HG03139 (cell line): ENCODE results near the gene VPS35L.
"Not testable (repeated sequence)": the region's sequence is repeated elsewhere in the genome, so short reads cannot be mapped to it uniquely, and the experiment has no call there.

ENCODE experiments used
- ATAC-seq: cut with Tn5 transposase; IDR thresholded peaks from one replicate; pipeline ENCODE4 v1.9.1; 2021; ENCODE audit not compliant: unreplicated experiment

VPS35L gene

DNA sequence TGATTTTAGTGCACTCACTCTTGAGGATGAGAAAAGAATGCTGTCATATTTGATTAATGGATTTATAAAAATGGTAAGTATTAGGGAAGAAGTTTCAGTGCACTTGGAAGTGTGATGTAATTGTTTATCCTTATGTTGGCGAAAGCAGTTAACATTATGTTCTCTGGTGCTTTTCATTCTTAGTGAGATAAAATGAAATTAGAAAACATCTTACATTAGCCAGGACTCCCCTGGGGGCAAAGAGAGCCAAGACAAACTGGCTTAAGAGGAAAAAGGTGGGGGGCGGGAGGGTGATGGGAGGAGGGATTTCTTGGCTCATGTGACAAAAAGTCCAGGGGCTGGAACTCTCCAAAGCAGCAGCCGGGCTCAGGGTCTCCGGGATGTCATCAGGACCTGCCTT lies 89.4 kb downstream of the VPS35L start:
- ATAC-seq, result no peak

DNA sequence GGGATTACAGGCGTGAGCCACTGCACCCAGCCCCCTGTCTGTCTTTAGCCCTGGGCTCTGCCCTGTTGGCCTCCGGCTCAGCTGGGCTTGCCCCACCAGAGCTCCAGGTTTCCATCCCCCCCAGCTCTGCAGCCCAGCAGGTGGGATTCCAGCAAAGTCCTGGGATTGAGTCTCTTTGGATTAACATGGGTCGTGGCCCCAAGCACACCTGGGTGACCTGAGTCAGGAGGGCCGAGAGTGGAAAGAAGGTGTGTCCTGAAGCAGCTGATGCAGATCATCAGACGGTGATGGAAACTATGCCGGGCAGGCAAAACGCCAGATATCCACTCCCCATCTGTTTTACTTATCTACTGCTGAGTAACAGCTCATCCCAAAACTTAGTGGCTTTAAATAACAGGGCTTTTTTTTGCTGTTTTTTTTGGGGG lies 90.1 kb downstream of the VPS35L start:
- no peak for ATAC-seq

DNA sequence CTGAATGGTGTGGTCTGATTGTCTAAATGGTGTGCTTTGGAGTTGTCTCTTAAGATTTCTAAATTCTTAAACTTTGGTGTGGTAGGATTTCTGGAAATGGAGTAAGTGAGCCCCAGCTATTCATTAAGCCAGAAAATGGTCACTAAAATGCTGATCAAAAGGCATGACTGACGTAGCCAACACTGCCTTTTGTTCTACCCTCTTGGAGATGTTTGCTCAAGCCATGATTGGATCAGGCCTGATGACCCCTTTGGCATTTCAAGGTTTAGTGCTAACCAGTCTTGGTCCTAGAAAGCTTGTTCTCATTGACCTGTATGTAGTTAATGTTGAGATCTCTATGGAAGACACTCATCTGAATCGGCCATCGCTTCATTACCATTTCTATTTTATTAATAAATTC lies 94.5 kb downstream of the VPS35L start:
- no peak for ATAC-seq

DNA sequence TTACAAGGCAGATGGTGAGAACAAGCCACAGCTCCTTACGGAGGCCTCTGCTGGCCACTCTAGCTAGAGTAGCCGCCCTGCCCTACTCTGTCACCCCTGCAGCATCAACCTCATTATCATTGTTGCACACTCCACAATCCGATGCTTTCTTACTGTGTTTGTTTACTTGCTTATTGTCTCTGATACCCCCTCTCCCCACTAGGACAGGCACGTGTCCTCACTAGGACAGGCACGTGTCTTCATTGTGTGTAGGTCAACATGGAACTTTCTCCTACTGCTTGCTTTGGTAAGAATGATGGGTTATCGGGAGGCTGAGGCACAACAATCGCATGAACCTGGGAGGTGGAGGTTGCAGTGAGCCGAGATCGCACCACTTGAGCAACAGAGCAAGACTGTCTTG lies 98.6 kb downstream of the VPS35L start:
- ATAC-seq, result no peak

DNA sequence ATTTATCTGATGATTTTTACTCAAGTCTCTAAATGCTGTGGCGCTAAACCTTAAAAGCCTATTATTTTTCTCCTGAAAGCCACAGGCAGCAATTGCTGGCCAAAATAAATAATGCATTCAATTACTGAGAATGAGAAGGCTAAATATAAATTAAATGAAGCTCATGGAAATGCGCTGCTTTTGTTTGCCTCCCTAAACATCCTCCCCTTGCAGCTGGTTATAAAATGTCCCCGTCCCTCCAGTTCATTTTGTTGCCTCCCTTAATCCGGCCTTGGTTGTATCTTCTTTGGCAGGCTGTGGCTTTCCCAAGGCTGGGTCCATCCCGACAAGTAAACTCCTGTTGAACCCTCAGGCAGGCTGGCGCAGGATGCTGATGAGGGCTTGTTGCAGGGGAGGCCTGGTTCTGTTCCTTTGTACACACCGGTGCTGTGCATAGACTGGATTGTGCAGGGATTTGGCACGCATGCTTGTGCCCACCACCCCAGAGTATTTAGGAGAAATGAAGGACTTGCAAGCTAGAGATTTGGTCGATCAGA lies 99.8 kb downstream of the VPS35L start:
- no peak for ATAC-seq

DNA sequence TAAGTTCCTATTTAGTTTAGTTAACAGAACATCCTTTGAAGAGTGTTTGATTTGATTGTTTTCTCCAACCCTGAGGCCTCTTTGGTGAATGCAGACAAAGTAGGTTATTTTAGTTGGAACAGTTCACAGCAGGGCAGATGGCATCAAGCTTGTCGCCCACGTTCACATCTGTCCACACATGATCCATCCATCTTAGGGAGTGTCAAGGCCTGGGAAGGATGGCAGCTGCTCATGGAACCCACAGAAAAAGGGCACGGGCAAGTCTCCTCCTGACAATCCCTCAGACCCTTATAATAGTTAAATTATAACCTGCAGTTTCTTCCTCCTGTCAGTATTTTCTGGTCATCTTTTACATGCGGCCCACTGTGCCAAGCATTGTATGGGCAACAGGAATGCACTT lies 102.3 kb downstream of the VPS35L start:
- ATAC-seq, result no peak

DNA sequence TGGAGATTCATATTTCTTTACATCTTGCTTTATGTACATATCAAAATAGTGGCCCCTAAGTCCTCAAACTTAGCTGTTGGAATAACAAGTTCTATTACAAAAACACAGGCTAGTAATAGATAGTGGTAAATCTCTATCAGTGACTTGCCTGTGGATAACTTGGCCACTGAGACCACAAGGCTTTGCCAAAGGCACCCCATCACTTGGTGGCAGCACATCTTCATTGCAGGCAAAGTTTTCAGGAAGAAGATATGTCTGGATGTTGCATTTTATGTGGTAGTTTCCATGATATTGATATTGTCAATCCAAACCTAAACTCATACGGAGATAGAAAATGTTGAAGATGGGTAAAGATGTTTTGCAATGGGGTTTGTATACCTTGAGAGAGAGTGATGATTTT lies 104.1 kb downstream of the VPS35L start:
- no peak for ATAC-seq

DNA sequence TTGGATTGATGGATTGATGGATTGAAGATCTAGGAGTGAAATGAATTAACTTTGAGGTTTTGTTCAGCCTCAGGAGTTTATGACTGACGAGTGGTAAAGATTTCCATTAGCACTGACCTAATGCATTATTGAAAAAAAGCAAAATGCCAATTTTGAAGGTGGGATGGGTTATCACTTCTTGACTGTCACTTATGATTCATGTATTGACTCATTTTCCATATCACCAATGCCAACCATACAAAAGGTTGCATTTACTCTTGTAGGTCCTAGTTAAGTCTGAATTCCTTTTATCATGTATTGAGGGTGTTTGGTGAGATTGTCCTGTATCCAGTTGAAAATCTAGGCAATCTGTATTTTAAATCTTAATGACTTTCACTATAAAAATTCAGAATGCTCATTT lies 104.9 kb downstream of the VPS35L start:
- no peak for ATAC-seq

DNA sequence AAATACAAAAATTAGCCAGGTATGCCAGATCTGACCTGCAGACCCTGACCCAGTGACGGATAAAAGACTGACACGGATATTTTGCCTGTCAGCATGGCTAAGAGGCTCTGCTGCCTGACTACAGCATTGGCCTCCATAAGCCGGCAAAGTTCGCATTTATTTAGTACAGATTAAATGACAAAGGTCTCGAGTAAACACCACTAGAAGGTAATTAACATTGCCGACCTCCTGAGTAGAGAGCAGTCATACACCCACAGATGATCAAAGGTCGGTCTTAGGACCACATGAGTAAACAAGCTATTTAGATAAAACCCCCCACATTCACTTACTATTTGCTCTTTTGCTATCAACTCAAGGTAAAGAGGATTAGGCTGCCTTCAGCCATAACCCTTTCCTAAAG lies 106.8 kb downstream of the VPS35L start:
- ATAC-seq, result no peak

DNA sequence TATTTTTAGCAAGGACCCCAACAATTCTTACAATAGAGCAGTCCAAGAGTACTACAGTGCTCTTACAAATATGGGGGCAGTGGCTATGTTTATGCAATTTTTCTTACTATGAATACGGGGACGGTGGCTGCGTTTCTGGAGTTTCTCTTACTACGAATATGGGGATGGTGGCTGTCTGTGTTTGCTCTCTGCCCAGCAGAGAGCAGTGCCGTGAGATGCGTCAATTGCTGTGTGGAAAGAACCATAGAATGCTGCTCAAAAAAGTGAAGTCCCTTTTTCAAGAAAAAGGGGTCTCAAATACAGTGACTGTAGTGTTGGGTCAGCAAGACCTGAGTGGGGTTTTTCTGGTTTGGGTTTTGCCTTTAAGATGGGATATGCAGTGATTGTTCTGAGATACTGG lies 108.7 kb downstream of the VPS35L start:
- ATAC-seq, result no peak

DNA sequence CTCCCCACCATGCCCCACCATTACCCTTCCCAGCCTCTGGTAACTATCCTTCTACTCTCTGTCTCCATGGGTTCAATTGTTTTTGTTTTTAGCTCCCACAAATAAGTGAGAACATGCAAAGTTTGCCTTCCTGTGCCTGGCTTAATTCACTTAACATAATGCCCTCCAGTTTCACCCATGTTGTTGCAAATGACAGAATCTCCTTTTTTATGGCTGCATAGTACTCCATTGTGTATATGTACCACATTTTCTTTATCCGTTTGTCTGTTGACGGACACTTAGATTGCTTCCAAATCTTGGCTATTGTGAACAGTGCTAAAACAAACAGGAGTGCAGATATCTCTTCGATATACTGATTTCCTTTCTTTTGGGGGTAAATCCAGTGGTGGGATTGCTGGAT lies 109.8 kb downstream of the VPS35L start:
- not testable (repeated sequence) for ATAC-seq

DNA sequence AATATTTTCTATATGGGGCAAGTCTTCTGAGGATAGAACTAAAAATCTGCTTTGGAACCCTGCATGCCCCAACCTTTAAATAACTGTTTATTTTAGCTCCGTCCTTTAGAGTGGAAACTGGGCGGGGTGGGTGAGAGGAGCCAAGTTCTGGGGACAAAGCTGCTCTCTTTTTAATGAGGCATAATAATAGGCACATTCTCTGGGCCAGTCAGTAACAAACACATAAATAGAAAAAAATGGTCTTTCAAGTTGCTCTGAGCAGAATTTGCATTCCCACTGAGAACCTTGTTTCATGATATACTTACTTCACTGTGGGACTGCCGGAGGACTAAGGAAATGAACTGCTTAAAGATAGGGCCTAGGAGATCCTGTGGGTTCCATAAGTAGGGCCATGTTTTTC lies 111.0 kb downstream of the VPS35L start:
- ATAC-seq, result no peak

DNA sequence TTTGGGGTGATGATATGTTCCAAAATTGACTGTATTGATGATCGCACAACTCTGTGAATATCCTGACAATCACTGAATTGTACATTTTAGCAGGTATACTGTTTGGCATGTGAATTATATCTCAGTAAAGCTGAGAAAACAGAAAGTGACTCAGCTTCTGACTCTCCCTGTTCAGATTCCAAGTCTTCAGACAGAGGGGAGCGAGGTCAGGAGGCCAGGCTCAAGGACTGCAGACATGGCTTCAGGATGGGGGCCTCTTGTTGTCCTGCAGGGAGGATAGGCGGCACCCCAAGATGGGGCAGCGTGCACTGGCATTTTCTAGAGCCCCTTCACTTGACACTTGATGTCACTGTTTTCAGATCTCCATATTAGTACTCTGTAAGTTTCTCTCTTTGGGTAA lies 116.9 kb downstream of the VPS35L start:
- ATAC-seq, result no peak

DNA sequence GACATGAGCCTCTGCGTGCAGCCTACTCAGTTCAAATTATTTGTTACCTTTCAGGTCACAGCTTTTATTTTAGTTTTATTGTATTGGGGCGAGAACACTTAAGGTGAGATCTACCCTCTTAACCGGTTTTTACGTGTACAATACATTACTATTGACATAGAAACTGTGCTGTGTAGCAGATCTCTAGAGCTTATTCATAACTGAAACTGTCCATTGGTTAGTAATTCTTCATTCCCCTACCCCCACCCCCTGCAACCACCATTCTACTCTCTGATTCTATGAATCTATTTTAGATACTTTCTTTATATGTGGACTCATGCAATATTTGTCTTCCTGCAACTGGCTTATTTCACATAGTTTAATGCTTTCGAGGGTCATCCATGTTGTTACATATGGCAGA lies 119.0 kb downstream of the VPS35L start:
- ATAC-seq, result no peak

DNA sequence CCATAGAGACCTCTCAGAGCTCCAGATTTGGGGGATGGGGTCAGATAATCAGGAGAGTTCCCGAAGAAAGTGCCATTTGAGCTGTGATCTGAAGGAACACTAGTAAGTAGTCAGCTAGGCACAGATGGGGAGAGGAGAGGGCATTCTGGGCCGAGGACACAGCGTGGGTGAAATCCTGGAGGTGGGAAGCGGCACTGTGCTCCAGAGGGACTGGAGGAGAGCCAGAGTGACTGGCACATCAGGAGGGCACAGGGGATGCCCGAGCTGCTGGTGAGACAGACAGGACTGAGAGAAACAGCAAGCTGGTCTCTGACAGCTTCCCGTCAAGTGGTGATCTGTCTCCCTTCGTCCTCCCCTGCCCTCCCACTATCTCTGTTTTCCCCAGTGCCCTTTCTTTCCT lies 121.9 kb downstream of the VPS35L start:
- ATAC-seq, result no peak

DNA sequence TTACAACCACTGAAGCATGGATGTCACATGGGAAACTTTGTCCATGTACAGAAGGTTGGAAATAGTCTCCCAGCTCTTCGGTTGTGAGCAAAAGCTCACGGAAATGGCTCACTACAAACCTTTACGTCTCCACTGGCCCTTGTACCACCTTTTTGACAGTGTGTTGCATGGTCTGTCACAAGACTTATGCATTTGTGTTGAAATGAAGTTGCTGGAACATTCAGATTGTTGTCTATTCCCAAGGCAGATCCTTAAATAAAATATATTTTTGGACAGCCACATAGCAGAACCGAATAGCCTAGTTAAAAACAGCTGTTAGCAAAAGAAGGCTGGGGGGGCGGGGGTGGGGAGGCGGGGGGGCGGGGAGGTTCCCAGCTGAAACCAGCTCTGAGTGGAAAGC lies 123.3 kb downstream of the VPS35L start:
- no peak for ATAC-seq

DNA sequence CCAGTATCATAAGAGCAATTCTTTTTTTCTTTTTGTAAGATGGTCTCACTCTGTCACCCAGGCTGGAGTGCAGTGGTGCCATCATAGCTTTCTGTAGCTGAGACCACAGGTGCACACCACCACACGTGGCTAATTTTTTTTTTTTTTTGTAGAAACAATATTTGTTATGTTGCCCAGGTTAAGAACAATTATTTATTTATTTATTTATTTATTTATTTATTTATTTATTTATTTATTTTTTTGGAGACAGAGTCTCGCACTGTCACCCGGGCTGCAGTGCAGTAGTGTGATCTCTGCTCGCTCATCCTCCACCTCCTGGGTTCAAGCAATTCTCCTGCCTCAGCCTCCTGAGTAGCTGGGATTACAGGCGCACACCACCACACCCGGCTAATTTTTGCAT lies 123.8 kb downstream of the VPS35L start:
- ATAC-seq, result not testable (repeated sequence)

DNA sequence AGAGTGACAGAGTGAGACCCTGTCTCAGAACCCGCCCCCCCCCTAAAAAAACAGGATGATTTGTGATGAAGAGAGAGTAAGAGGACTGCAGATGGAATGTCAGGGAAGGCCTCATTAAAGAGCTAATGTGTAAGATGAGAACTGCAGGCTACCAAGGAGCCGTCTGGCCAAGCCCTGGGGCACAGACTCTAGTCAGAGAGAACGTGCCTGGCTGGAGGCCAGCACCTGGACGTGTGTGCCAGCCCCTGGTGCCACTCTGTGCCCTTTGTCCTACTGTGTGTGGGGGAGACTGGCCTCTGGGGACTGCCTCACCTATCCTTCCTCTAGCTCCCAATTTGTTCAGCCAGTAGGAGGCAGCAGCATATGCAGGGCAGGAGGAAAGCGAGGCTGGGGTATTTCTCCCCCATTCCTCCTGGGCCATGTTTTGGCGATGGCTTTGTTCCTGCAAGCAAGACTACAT lies 125.4 kb downstream of the VPS35L start:
- no peak for ATAC-seq

DNA sequence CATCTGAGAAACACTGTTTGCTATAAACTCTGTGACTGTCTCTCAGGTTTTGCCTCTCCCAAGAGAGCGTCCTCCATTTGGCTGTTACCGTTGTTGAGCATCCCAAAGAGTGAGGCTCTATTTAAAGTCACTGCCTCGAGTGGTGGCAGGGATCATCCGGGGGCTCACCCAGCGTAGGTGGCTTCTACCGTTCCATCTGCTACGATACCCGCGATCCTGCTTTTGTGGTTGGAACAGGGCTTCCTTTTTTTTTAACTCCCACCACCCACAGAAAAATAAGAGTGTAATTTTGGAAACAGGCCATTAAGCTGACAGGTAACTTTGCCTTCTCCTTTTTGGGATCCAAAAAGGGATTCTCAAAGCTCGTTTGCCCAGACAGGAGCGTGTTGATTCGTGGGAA lies 126.1 kb downstream of the VPS35L start:
- ATAC-seq, result no peak

DNA sequence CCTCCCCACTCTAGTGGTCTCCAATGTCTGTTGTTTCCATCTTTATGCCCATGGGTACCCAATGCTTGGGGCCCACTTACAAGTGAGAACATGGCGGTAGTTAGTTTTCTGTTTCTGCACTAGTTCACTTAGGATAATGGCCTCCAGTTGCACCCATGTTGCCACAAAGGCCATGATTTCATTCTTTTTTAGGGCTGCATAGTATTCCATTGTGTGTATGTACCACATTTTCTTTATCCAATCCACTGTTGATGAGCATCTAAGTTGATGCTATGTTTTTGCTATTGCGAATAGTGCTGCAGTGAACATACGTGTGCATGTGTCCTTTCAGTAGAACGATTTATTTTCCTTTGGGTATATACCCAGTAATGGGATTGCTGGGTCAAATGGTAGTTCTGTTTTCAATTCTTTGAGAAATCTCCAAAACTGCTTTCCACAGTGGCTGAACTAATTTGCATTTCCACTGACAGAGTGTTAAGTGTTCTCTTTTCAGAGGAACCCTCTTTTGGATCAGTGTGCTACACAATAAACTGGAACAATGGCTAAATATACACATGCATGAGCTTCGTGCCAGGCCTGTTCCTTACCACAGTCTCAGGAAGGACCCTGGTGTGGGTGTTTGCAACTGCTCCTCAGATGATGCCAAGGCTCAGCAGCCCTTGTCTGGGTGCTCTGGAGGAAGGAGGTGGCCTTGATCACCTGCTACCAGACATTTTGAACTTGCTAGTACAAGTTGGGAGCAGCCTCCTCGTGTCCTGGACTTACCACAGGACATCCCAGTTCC lies 128.1 kb downstream of the VPS35L start:
- no peak for ATAC-seq

DNA sequence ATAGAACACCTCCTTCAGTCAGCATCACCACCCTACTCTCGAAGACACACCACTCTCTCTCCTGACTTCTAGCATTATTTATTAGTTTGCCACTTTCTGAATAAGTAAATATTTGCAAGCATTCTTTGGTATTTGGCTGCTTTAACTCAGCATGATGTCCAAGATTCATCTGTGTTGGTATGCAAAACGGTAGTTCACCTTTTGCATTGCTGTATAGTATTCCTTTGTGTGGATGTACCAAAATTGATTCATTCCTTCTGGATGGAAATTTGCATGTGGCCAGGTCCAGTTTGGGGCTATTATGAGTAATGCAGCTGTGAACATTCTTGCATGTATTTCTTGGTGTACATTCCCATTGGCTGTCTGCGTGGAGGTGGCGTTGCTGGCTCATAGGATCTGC lies 129.7 kb downstream of the VPS35L start:
- ATAC-seq, result no peak

DNA sequence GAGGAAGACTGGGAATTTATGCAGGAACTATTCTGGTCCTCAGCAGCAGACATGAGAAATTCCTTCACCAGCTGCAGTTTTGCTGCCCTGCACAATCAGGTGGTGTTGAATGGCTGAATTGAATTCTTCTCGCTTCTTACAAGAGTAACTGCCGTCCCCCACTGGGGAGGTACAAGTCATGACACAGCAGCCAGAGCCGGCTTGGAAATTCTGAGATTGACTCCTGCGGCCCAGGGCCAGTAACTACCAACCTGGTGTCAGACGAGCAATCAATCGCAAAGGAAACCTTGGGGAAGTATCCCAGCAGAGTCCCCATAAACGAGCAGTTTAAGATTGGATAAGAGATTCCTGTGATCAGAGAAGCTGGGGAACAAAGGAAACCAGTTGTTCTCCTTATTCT lies 131.8 kb downstream of the VPS35L start:
- ATAC-seq, result no peak
